ENCODE data around the gene PDZD4. TPM values are rescaled to one million over a fixed set of nuclear protein-coding genes. Genes with fewer than 3 reads are reported as not detected.

PDZD4 gene
- total RNA-seq, 1 donor from 2014 or later, result 8.3 TPM

DNA sequence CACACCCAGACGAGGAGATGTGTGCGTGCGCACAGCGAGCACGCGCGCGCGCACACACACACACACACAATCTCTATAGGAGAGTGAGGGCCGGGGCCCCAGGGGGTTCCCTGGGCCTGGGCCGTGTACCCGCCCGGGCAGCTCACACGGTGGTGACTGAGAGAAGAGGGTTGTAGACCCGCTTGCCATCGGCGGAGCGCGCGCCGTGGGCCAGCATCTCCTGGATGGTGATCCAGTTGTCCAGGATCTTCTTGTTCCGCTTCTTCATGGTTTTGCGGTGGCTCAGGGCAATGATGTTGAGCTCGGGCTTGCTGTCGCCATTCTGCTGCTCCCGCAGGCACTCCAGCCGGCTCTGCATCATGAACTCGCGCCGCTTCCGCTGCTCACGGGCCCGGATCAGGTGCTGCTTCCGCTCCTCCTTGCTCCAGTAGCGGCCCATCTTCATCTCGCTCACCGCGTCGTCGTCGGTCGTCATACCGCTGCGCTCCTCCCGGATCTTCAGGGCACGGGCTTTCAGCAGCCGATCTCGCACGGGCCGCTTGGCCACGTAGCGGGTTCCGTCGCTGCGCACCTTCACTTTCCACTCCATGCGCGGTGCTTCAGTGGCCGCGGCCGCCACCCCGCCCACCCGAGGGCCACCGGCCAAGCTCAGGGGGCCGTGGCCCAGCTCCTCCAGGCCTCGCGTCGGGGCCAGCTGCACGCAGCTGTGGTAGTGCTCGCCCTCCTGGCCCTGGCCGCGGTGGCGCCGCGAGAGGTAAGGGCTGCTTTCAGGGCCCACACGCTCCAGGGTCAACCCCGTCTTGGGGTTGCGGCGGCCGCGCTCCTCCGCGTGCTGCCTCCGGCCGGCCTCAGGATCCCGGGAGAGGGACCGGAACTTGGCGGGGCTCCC, 26.9 kb downstream of the PDZD4 start:
- Histone ChIP-seq H3K4me1 (no peaks in the 10 kb centered on the region), H3K27ac (no peak overlapping the region), H3K27me3 (no peaks in the 10 kb centered on the region), H3K4me3 (no peak overlapping the region), H3K36me3 (no peaks in the 10 kb centered on the region), H3K9me3 (no peaks in the 10 kb centered on the region)
- DNase-seq, result no peak
- intact Hi-C loops (cut with DNase I), result no loop called here
- no peak for ATAC-seq
- TF ChIP-seq, protein P1, sequence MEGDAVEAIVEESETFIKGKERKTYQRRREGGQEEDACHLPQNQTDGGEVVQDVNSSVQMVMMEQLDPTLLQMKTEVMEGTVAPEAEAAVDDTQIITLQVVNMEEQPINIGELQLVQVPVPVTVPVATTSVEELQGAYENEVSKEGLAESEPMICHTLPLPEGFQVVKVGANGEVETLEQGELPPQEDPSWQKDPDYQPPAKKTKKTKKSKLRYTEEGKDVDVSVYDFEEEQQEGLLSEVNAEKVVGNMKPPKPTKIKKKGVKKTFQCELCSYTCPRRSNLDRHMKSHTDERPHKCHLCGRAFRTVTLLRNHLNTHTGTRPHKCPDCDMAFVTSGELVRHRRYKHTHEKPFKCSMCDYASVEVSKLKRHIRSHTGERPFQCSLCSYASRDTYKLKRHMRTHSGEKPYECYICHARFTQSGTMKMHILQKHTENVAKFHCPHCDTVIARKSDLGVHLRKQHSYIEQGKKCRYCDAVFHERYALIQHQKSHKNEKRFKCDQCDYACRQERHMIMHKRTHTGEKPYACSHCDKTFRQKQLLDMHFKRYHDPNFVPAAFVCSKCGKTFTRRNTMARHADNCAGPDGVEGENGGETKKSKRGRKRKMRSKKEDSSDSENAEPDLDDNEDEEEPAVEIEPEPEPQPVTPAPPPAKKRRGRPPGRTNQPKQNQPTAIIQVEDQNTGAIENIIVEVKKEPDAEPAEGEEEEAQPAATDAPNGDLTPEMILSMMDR (IDR thresholded peaks at IDR 0.05), result no peak

GRCh38 chrX:153802513-153803045, 27.8 kb downstream of the PDZD4 start:
- no peaks in the 10 kb centered on the region for H3K9me3 ChIP-seq
- no peaks in the 10 kb centered on the region for H3K27me3 ChIP-seq
- TF ChIP-seq, protein P1 (IDR thresholded peaks at IDR 0.05), result no peak
- ATAC-seq, result no peak
- intact Hi-C loops (cut with DNase I), result no loop called here
- no peak for DNase-seq
- no peaks in the 10 kb centered on the region for H3K4me1 ChIP-seq
- H3K36me3 ChIP-seq, result no peaks in the 10 kb centered on the region
- H3K27ac ChIP-seq, result no peak overlapping the region
- H3K4me3 ChIP-seq, result no peak overlapping the region

DNA sequence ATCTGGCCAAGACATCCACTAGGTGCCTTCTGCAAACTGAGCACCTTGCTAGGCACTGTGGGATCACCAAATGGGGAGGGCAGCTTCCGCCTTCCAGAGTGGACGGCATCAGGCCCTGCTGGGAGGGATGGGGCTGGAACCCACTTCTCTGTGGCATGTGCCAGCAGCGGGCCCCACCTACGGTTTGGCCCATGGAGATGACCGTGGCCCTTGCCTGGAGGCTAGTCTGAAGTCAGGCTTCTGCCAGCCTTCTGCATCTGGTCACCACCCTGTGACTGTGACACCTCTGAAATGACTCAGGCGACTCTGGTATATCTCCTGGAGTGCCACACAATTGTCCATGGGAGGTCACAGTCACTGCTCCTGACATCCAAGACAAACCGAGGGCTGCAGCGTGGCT, 28.7 kb downstream of the PDZD4 start:
- DNase-seq (no peak), ATAC-seq (no peak)
- no peaks in the 10 kb centered on the region for H3K4me1 ChIP-seq
- intact Hi-C loops (cut with DNase I), result no loop called here
- H3K9me3 ChIP-seq, result no peaks in the 10 kb centered on the region
- no peaks in the 10 kb centered on the region for H3K36me3 ChIP-seq
- H3K4me3 ChIP-seq, result no peak overlapping the region
- TF ChIP-seq, protein P1 (IDR thresholded peaks at IDR 0.05), result no peak
- H3K27ac ChIP-seq, result no peak overlapping the region
- H3K27me3 ChIP-seq, result no peaks in the 10 kb centered on the region

DNA sequence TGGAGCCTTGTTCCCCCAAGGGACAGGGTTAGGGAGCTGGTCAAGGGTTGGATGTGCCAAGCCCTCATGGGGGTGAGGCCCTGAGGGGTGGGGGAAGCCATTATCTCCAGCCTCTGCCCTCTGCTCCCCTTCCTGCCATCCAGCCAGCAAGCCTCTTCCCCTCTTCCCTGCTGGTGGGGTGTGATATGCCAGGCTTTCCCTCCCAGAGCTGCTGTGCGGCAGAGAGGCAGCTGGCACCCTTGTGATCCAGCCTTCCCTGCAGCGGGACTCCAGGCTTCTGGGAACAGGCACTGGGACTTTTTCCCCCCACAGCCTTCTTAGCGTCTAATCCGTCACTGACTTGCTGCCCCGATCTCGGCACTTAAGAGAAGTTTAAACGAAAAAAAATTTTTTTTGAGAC, 29.6 kb downstream of the PDZD4 start:
- ATAC-seq, result no peak
- intact Hi-C loops (cut with DNase I), result no loop called here
- no peaks in the 10 kb centered on the region for H3K9me3 ChIP-seq
- H3K27ac ChIP-seq, result no peak overlapping the region
- peaks cover 5% of the 10 kb centered on the region for H3K4me1 ChIP-seq
- TF ChIP-seq, protein P1 (IDR thresholded peaks at IDR 0.05), result no peak
- H3K4me3 ChIP-seq, result no peak overlapping the region
- no peaks in the 10 kb centered on the region for H3K27me3 ChIP-seq
- no peaks in the 10 kb centered on the region for H3K36me3 ChIP-seq
- DNase-seq, result no peak

- no peaks in the 10 kb centered on the region for H3K9me3 ChIP-seq
- no peak overlapping the region for H3K4me3 ChIP-seq
- H3K27ac ChIP-seq, result no peak overlapping the region
- no peaks in the 10 kb centered on the region for H3K36me3 ChIP-seq
- DNase-seq (no peak), ATAC-seq (no peak)
- intact Hi-C loops (cut with DNase I), result no loop called here
- TF ChIP-seq, protein P1 (IDR thresholded peaks at IDR 0.05), result no peak
- no peaks in the 10 kb centered on the region for H3K27me3 ChIP-seq
- peaks cover 9% of the 10 kb centered on the region for H3K4me1 ChIP-seq
Observed at GRCh38 chrX:153800177-153800722, 30.1 kb downstream of the PDZD4 start.
